Natural killer cell (primary cell): ENCODE results near the gene RNF121. TPM values are rescaled to one million over a fixed set of nuclear protein-coding genes. Genes with fewer than 3 reads are reported as not detected.

Source experiments
- ATAC-seq, 3 donors: fragments of 150-1000 bp in 2 of 3; fragments of 200-7000 bp in 1 of 3; cut with Tn5 transposase; 1 replicate in 1 of 3; 2 replicates in 2 of 3; pipeline ENCODE4 v1.10.0; 2021; ENCODE audit warnings: mild to moderate bottlenecking in 2 of 3, moderate library complexity in 2 of 3
- DNase-seq, 2 donors: peaks; one replicate each; pipeline versions ENCODE4 v3.0.0 to v3.0.0-alpha.2; 2013 to 2021; ENCODE audit warnings: mixed read lengths in 1 of 2
- H3K27ac ChIP-seq: one replicate; pipeline ENCODE4 v1.5.1; 2013; ENCODE audit warnings: mild to moderate bottlenecking, low read length
- H3K27me3 ChIP-seq: one replicate; pipeline ENCODE4 v1.6.1; 2013; ENCODE audit warnings: low read length; ENCODE audit not compliant: control insufficient read depth, insufficient read depth
- H3K36me3 ChIP-seq: one replicate; pipeline ENCODE4 v1.6.1; 2013; ENCODE audit warnings: low read length; ENCODE audit not compliant: control insufficient read depth, insufficient read depth
- H3K4me1 ChIP-seq: one replicate; pipeline ENCODE4 v1.6.1; 2013; ENCODE audit warnings: low read length; ENCODE audit not compliant: control insufficient read depth, insufficient read depth
- H3K4me3 ChIP-seq: one replicate; pipeline ENCODE4 v1.5.1; 2013; ENCODE audit warnings: low read length
- H3K9me3 ChIP-seq: one replicate; pipeline ENCODE4 v1.6.1; 2013; ENCODE audit warnings: low read length; ENCODE audit not compliant: control insufficient read depth, insufficient read depth
- H3K27ac Mint-ChIP-seq, 2 donors: one replicate each; pipeline ENCODE4 v1.8.0; 2022; ENCODE audit warnings: mild to moderate bottlenecking in 2 of 2, mixed read lengths in 2 of 2, moderate library complexity in 1 of 2
- H3K27me3 Mint-ChIP-seq, 2 donors: one replicate each; pipeline ENCODE4 v1.8.0; 2022; ENCODE audit warnings: low read depth in 2 of 2, mixed read lengths in 2 of 2
- H3K36me3 Mint-ChIP-seq: one replicate; pipeline ENCODE4 v1.8.0; 2022; ENCODE audit warnings: mixed read lengths
- H3K4me1 Mint-ChIP-seq, 2 donors: one replicate each; pipeline ENCODE4 v1.8.0; 2022; ENCODE audit warnings: mixed read lengths in 2 of 2
- H3K4me3 Mint-ChIP-seq: one replicate; pipeline ENCODE4 v1.8.0; 2022; ENCODE audit warnings: mild to moderate bottlenecking, moderate library complexity, mixed read lengths
- H3K9me3 Mint-ChIP-seq, 2 donors: one replicate each; pipeline ENCODE4 v1.8.0; 2022; ENCODE audit warnings: mixed read lengths in 2 of 2
- CTCF ChIP-seq: fragments of 200-600 bp; IDR thresholded peaks from one replicate; pipeline ENCODE4 v1.8.0; 2022; ENCODE audit warnings: antibody characterized with exemption
- WGBS: methylation state at CpG from one replicate; pipeline ENCODE4 v1.1.7; 2013; ENCODE audit warnings: missing lambda C conversion rate; ENCODE audit not compliant: insufficient coverage; 5-methylcytosine and 5-hydroxymethylcytosine counted together
- intact Hi-C: fragments of 100-400 bp; cut with micrococcal nuclease; formaldehyde crosslinking; loops from one replicate; pipeline ENCODE4 v1.14.2; 2022
- total RNA-seq, 4 donors: library from RNA; stranded (reverse); fragments of 120-200 nt in 1 of 4; gene quantifications; one replicate each; pipeline versions ENCODE4 v1.2.3 to v1.2.4, GENCODE V29; 2013 to 2022

The RNF121 gene
- total RNA-seq, 3 donors from 2014 or later (not counting 1 experiment from before 2014, with no cell fraction given) = 22.7 to 28.2 (median 22.9) TPM

DNA sequence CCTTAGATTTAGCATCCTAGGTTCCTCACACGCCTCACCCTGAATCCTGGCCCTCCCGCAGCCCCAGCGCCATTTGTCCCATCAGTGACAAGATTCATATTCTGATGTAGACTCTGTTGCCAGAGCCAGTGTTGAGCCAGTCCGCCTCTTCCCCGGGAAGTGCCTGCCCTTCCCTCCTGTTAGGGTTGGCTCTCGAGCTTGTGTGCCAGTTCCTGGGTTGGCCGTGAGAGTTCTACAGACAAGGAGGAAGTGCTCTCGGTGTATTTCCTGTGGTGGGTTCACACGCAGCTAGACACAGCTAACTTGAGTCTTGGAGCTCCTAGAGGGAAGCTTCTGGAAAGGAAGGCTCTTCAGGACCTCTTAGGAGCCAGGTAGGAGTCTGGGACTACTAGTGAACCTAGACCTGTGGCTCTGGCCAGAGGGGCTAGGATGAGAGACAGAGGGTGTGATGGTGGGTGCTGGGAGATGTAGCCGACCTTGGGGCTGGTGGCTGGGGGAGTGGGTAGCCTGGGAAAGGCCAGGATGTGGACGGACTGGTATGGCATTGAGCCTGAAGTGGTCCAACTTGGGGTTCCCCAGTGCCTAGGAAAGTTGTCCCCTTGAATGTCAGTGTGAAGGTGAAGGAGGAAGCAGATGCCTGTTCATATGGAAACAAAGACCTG, 69.9 kb downstream of the RNF121 start, which contains the start of gene IL18BP:
Gene IL18BP, plus strand, starts transcription at position 261 of the 662 bp plus-strand sequence. CDS start 1,076 bp downstream, outside the sequence.
- peak within 1 kb of the TSS; percentile 54 for H3K27ac ChIP-seq
- 45% methylated on average over 11 of the region's 11 CpGs for WGBS
- H3K9me3 Mint-ChIP-seq = no peaks in the 10 kb centered on the region
- no peaks in the 10 kb centered on the region for H3K9me3 ChIP-seq
- peaks cover 26% of the 10 kb centered on the region for H3K4me1 ChIP-seq
- no peaks in the 10 kb centered on the region for H3K36me3 Mint-ChIP-seq
- H3K36me3 ChIP-seq = peaks cover 18% of the 10 kb centered on the region
- peaks cover 19 to 25% of the 10 kb centered on the region in 2 donors for H3K4me1 Mint-ChIP-seq
- TF ChIP-seq CTCF = no peak
- peak within 1 kb of the TSS; percentile 22 for H3K4me3 ChIP-seq
- H3K4me3 Mint-ChIP-seq = peak within 1 kb of the TSS; percentile 95
- DNase-seq = peak in 1 of 2 donors; percentile 72
- ATAC-seq = peak; percentile 79 to 91 (median 86)
- H3K27ac Mint-ChIP-seq = peak within 1 kb of the TSS; percentile 92 to 97
- intact Hi-C loops = no loop called here
- no peaks in the 10 kb centered on the region for H3K27me3 Mint-ChIP-seq
- H3K27me3 ChIP-seq = no peaks in the 10 kb centered on the region

- Histone ChIP-seq H3K36me3 (peaks cover 24% of the 10 kb centered on the region), H3K4me3 (peak overlapping the region; percentile 22), H3K9me3 (no peaks in the 10 kb centered on the region), H3K27me3 (no peaks in the 10 kb centered on the region), H3K4me1 (peaks cover 26% of the 10 kb centered on the region), H3K27ac (peak overlapping the region; percentile 54)
- ATAC-seq (no peak), DNase-seq (no peak)
- Mint-ChIP-seq H3K27ac (peak overlapping the region; percentile 92 to 97), H3K9me3 (no peaks in the 10 kb centered on the region), H3K4me1 (peaks cover 19 to 25% of the 10 kb centered on the region in 2 donors), H3K27me3 (no peaks in the 10 kb centered on the region), H3K4me3 (peak overlapping the region; percentile 95), H3K36me3 (no peaks in the 10 kb centered on the region)
- no peak for TF ChIP-seq CTCF
- WGBS = 70% methylated on average over 2 of the region's 2 CpGs
- intact Hi-C loops = no loop called here
These were observed 70.5 kb downstream of the RNF121 start for GRCh38 chr11:71999362-71999761.

- intact Hi-C loops = no loop called here
- no peak for DNase-seq
- no peaks in the 10 kb centered on the region for H3K9me3 ChIP-seq
- no peaks in the 10 kb centered on the region for H3K27me3 ChIP-seq
- 94% methylated on average over 8 of the region's 8 CpGs for WGBS
- no peak overlapping the region for H3K27ac ChIP-seq
- peaks cover 28% of the 10 kb centered on the region for H3K36me3 ChIP-seq
- Mint-ChIP-seq H3K27me3 (no peaks in the 10 kb centered on the region), H3K4me3 (peak overlapping the region; percentile 95), H3K27ac (peak overlapping the region; percentile 92 to 97), H3K9me3 (no peaks in the 10 kb centered on the region), H3K36me3 (no peaks in the 10 kb centered on the region), H3K4me1 (peaks cover 19 to 25% of the 10 kb centered on the region in 2 donors)
- ATAC-seq = no peak
- TF ChIP-seq CTCF = no peak
- H3K4me1 ChIP-seq = peaks cover 26% of the 10 kb centered on the region
- H3K4me3 ChIP-seq = no peak overlapping the region
These were observed 71.0 kb downstream of the RNF121 start for GRCh38 chr11:71999798-72000197.
